ENCODE data around the gene OPALIN.
"Not testable (repeated sequence)": the region's sequence is repeated elsewhere in the genome, so short reads cannot be mapped to it uniquely, and the experiment has no call there.

Gene OPALIN

DNA sequence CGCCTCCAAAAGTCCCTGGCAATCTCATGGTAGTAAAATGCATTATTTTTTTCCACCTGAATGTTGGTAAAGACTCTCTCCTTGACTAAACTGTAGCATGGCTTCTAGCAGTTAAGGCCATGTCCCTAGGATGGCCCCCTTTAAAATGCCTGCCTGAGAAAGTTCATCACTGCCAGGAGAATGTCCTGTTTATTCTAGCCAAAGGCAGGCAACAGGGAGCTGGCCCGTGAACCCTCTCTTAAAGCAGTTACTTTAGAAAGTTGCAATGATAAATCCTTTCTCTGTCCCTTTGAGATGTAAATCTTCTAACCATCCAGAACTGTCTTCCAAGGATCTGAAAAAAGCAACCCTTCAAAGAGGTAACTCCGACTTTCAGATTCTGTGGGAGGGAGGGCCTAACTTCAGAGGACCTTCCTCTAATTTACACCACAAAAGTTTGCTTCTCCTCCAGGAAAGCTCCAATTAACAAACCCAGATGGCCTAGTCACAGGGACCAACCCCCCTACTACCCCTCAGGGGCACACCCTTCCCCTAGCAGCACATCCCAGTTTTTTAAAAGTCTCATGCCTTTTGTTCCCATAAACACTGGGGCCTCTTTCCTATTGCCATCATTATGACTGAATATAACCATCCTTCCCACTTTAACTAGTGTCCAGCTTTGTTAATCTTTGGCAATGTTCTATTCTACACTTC lies 49.0 kb downstream of the OPALIN start:
- peak overlapping the region; percentile 69 for H3K27ac ChIP-seq (replicated peaks; ENCODE audit: low read length)
- no CpG with 5 or more reads among the region's 3 CpGs for WGBS, 2 donors (ENCODE audit: extremely low coverage in 2 of 2, insufficient read length in 2 of 2, insufficient replicate concordance in 1 of 2)

DNA sequence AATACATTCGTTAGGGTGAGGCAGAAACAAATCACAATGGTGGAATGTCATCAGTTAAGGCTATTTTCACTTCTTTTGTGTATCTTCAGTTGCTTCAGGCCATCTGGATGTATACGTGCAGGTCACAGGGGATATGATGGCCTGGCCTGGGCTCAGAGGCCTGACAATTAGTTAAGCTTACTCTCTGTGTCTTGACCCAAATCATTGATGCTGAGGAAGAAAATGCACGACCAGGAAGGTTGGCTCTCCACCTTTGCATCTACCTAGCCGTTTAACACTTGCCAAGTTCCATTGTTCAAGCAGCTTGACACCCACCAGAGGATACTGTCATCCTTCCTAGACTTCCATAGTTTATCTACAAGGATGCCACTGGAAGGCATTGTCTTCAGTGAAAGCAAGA lies 49.9 kb downstream of the OPALIN start:
- H2BK12ac ChIP-seq (ENCODE audit: low read length); H2BK15ac ChIP-seq (ENCODE audit: low read length); H3K27ac ChIP-seq (replicated peaks; ENCODE audit: low read length); H2BK5ac ChIP-seq (ENCODE audit: low read length); H3K9me3 ChIP-seq (replicated peaks in 1 of 2; ENCODE audit: control insufficient read depth in 2 of 2, insufficient read depth in 1 of 2, low read depth in 1 of 2, low read length in 2 of 2); H3K4ac ChIP-seq (ENCODE audit: low read length); H4K8ac ChIP-seq (ENCODE audit: low read depth, low read length); H3K18ac ChIP-seq (ENCODE audit: low read length); H2AFZ ChIP-seq (ENCODE audit: low read length); H4K91ac ChIP-seq (ENCODE audit: low read depth, low read length, poor library complexity); H3K27me3 ChIP-seq (ENCODE audit: control insufficient read depth in 3 of 3, insufficient read depth in 3 of 3, low read depth in 1 of 3, low read length in 3 of 3); DNase-seq (ENCODE audit: low spot score); H3K79me1 ChIP-seq (ENCODE audit: low read depth, low read length); H2AK5ac ChIP-seq (ENCODE audit: low read depth, low read length); H3K4me3 ChIP-seq (ENCODE audit: low read length in 2 of 2); H3K9ac ChIP-seq (ENCODE audit: low read depth, low read length, poor library complexity); H2BK120ac ChIP-seq (ENCODE audit: low read depth, low read length); H3K4me2 ChIP-seq (ENCODE audit: insufficient read depth, low read length, poor library complexity, severe bottlenecking); H3K36me3 ChIP-seq (replicated peaks in 1 of 2; ENCODE audit: control insufficient read depth in 2 of 2, insufficient read depth in 2 of 2, low read length in 2 of 2); H3K14ac ChIP-seq (ENCODE audit: low read length); H3K23ac ChIP-seq (ENCODE audit: low read depth, low read length, poor library complexity): not testable (repeated sequence)
- WGBS, 2 donors (ENCODE audit: extremely low coverage in 2 of 2, insufficient read length in 2 of 2, insufficient replicate concordance in 1 of 2) = no CpG with 5 or more reads among the region's 4 CpGs
- peaks cover 13 to 16% of the 10 kb centered on the region in 2 donors for H3K4me1 ChIP-seq (ENCODE audit: control insufficient read depth in 2 of 2, insufficient read depth in 1 of 2, low read depth in 1 of 2, low read length in 2 of 2)

More for the DNA sequence above, 49.0 kb downstream of the OPALIN start:
- Histone ChIP-seq H2BK120ac (ENCODE audit: low read depth, low read length) (no peak overlapping the region), H3K4me3 (ENCODE audit: low read length in 2 of 2) (no peak overlapping the region), H3K9me3 (replicated peaks in 1 of 2; ENCODE audit: control insufficient read depth in 2 of 2, insufficient read depth in 1 of 2, low read depth in 1 of 2, low read length in 2 of 2) (no peaks in the 10 kb centered on the region), H2BK15ac (ENCODE audit: low read length) (no peak overlapping the region), H3K4me2 (ENCODE audit: insufficient read depth, low read length, poor library complexity, severe bottlenecking) (peak overlapping the region; percentile 36), H3K27me3 (ENCODE audit: control insufficient read depth in 3 of 3, insufficient read depth in 3 of 3, low read depth in 1 of 3, low read length in 3 of 3) (no peaks in the 10 kb centered on the region), H3K36me3 (replicated peaks in 1 of 2; ENCODE audit: control insufficient read depth in 2 of 2, insufficient read depth in 2 of 2, low read length in 2 of 2) (no peaks in the 10 kb centered on the region), H3K9ac (ENCODE audit: low read depth, low read length, poor library complexity) (no peak overlapping the region), H3K18ac (ENCODE audit: low read length) (no peak overlapping the region), H2AK5ac (ENCODE audit: low read depth, low read length) (no peak overlapping the region), H3K4ac (ENCODE audit: low read length) (no peak overlapping the region), H3K23ac (ENCODE audit: low read depth, low read length, poor library complexity) (no peak overlapping the region), H3K79me1 (ENCODE audit: low read depth, low read length) (no peaks in the 10 kb centered on the region), H2BK5ac (ENCODE audit: low read length) (no peak overlapping the region), H4K91ac (ENCODE audit: low read depth, low read length, poor library complexity) (no peak overlapping the region), H3K4me1 (ENCODE audit: control insufficient read depth in 2 of 2, insufficient read depth in 1 of 2, low read depth in 1 of 2, low read length in 2 of 2) (peaks cover 13 to 16% of the 10 kb centered on the region in 2 donors), H4K8ac (ENCODE audit: low read depth, low read length) (no peak overlapping the region), H2BK12ac (ENCODE audit: low read length) (no peak overlapping the region), H2AFZ (ENCODE audit: low read length) (peak overlapping the region; percentile 58), H3K14ac (ENCODE audit: low read length) (no peak overlapping the region)
- peak; percentile 20 for DNase-seq (ENCODE audit: low spot score)

DNA sequence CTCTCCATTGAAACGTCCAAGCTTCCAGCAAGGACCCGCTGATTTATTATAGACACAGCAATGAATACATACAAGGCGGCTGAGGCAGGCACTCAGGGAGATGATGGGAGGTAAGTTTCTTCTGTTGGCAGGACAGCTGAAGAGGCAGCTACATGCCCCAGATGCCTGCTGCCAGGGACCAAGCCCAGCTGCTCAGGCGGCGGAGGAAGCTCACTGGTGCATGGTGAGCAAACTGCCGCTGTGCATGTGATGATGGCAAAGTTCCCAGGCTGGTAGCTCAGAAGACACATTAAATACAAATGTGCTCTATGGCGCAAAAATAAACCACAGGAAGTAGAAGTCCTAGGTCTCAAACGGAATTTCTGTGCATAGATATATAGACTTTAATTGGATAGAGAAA lies 52.3 kb downstream of the OPALIN start:
- WGBS, 2 donors (ENCODE audit: extremely low coverage in 2 of 2, insufficient read length in 2 of 2, insufficient replicate concordance in 1 of 2) = no CpG with 5 or more reads among the region's 8 CpGs
- Histone ChIP-seq H3K27ac (replicated peaks; ENCODE audit: low read length) (no peak overlapping the region), H3K4ac (ENCODE audit: low read length) (no peak overlapping the region), H3K27me3 (ENCODE audit: control insufficient read depth in 3 of 3, insufficient read depth in 3 of 3, low read depth in 1 of 3, low read length in 3 of 3) (no peaks in the 10 kb centered on the region), H3K9me3 (replicated peaks in 1 of 2; ENCODE audit: control insufficient read depth in 2 of 2, insufficient read depth in 1 of 2, low read depth in 1 of 2, low read length in 2 of 2) (no peaks in the 10 kb centered on the region), H3K4me1 (ENCODE audit: control insufficient read depth in 2 of 2, insufficient read depth in 1 of 2, low read depth in 1 of 2, low read length in 2 of 2) (peaks cover 13 to 16% of the 10 kb centered on the region in 2 donors), H3K79me1 (ENCODE audit: low read depth, low read length) (no peaks in the 10 kb centered on the region), H2AK5ac (ENCODE audit: low read depth, low read length) (no peak overlapping the region), H2AFZ (ENCODE audit: low read length) (no peak overlapping the region), H3K14ac (ENCODE audit: low read length) (no peak overlapping the region), H3K36me3 (replicated peaks in 1 of 2; ENCODE audit: control insufficient read depth in 2 of 2, insufficient read depth in 2 of 2, low read length in 2 of 2) (no peaks in the 10 kb centered on the region), H3K18ac (ENCODE audit: low read length) (no peak overlapping the region), H2BK5ac (ENCODE audit: low read length) (no peak overlapping the region), H3K23ac (ENCODE audit: low read depth, low read length, poor library complexity) (no peak overlapping the region), H4K91ac (ENCODE audit: low read depth, low read length, poor library complexity) (no peak overlapping the region), H2BK15ac (ENCODE audit: low read length) (no peak overlapping the region), H2BK12ac (ENCODE audit: low read length) (no peak overlapping the region), H3K9ac (ENCODE audit: low read depth, low read length, poor library complexity) (no peak overlapping the region), H3K4me3 (ENCODE audit: low read length in 2 of 2) (no peak overlapping the region), H3K4me2 (ENCODE audit: insufficient read depth, low read length, poor library complexity, severe bottlenecking) (no peak overlapping the region), H2BK120ac (ENCODE audit: low read depth, low read length) (no peak overlapping the region), H4K8ac (ENCODE audit: low read depth, low read length) (no peak overlapping the region)
- DNase-seq (ENCODE audit: low spot score) = no peak

DNA sequence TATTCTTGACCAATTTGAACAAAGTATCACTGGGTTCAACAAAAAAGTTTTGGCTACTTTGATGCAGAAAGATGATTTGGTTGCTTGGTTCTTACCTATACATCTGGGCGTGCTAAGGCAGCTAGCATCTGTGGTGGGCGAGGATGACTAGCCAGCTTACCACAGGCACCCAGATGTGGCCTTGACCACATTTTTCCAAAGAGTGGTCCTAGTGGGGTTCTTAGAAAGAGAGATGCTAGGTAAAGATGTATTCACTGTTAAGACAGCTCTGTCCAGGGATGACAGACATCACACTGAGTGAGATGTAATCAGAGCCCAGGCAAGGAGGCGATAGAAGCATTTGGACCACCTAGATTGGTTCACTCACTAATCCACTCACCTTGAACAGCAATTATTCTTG lies 53.8 kb downstream of the OPALIN start:
- H3K27me3 ChIP-seq (ENCODE audit: control insufficient read depth in 3 of 3, insufficient read depth in 3 of 3, low read depth in 1 of 3, low read length in 3 of 3) = no peaks in the 10 kb centered on the region
- H3K27ac ChIP-seq (replicated peaks; ENCODE audit: low read length) = no peak overlapping the region
- H2BK15ac ChIP-seq (ENCODE audit: low read length) = no peak overlapping the region
- H2AK5ac ChIP-seq (ENCODE audit: low read depth, low read length) = no peak overlapping the region
- H3K9ac ChIP-seq (ENCODE audit: low read depth, low read length, poor library complexity) = no peak overlapping the region
- WGBS, 2 donors (ENCODE audit: extremely low coverage in 2 of 2, insufficient read length in 2 of 2, insufficient replicate concordance in 1 of 2) = no CpG with 5 or more reads among the region's 3 CpGs
- H2BK5ac ChIP-seq (ENCODE audit: low read length) = no peak overlapping the region
- peaks cover 11 to 14% of the 10 kb centered on the region in 2 donors for H3K4me1 ChIP-seq (ENCODE audit: control insufficient read depth in 2 of 2, insufficient read depth in 1 of 2, low read depth in 1 of 2, low read length in 2 of 2)
- no peak for DNase-seq (ENCODE audit: low spot score)
- no peak overlapping the region for H2BK12ac ChIP-seq (ENCODE audit: low read length)
- no peak overlapping the region for H3K18ac ChIP-seq (ENCODE audit: low read length)
- no peak overlapping the region for H3K23ac ChIP-seq (ENCODE audit: low read depth, low read length, poor library complexity)
- H4K91ac ChIP-seq (ENCODE audit: low read depth, low read length, poor library complexity) = no peak overlapping the region
- no peaks in the 10 kb centered on the region for H3K36me3 ChIP-seq (replicated peaks in 1 of 2; ENCODE audit: control insufficient read depth in 2 of 2, insufficient read depth in 2 of 2, low read length in 2 of 2)
- no peak overlapping the region for H3K14ac ChIP-seq (ENCODE audit: low read length)
- no peak overlapping the region for H2AFZ ChIP-seq (ENCODE audit: low read length)
- H3K4me3 ChIP-seq (ENCODE audit: low read length in 2 of 2) = no peak overlapping the region
- H3K79me1 ChIP-seq (ENCODE audit: low read depth, low read length) = no peaks in the 10 kb centered on the region
- H4K8ac ChIP-seq (ENCODE audit: low read depth, low read length) = no peak overlapping the region
- no peak overlapping the region for H3K4ac ChIP-seq (ENCODE audit: low read length)
- no peak overlapping the region for H3K4me2 ChIP-seq (ENCODE audit: insufficient read depth, low read length, poor library complexity, severe bottlenecking)
- no peak overlapping the region for H2BK120ac ChIP-seq (ENCODE audit: low read depth, low read length)
- H3K9me3 ChIP-seq (replicated peaks in 1 of 2; ENCODE audit: control insufficient read depth in 2 of 2, insufficient read depth in 1 of 2, low read depth in 1 of 2, low read length in 2 of 2) = no peaks in the 10 kb centered on the region
